Left lobe of liver (tissue), 2 donors: ENCODE results near the gene PIGS. TPM values are rescaled to one million over a fixed set of nuclear protein-coding genes. Genes with fewer than 3 reads are reported as not detected.
"Not testable (repeated sequence)": the region's sequence is repeated elsewhere in the genome, so short reads cannot be mapped to it uniquely, and the experiment has no call there.

ENCODE experiments used
- ATAC-seq: fragments of 200-7000 bp; cut with Tn5 transposase; one replicate; pipeline ENCODE4 v1.9.1; 2020; ENCODE audit warnings: mild to moderate bottlenecking, moderate library complexity
- DNase-seq: peaks from one replicate; pipeline ENCODE4 v3.0.0-alpha.2; 2020; ENCODE audit warnings: low spot score
- total RNA-seq: library from RNA; stranded (reverse); gene quantifications from one replicate; pipeline ENCODE4 v1.2.1, GENCODE V29; 2021
- donor health status: DM: no; HTN: no; CAD: no; lungs with moderate emphysema.
- donor health status: DM: no; HTN: yes; CAD: no.

Gene PIGS
- total RNA-seq, 1 donor from 2014 or later: 10.1 TPM

- ATAC-seq: no peak
- DNase-seq: no peak
Observed at GRCh38 chr17:28532050-28532960, 39.0 kb downstream of the PIGS start.

GRCh38 chr17:28530926-28531325, 40.4 kb downstream of the PIGS start:
- DNase-seq: no peak
- ATAC-seq: no peak

GRCh38 chr17:28530250-28530649, 41.1 kb downstream of the PIGS start:
- DNase-seq: no peak
- no peak for ATAC-seq

- DNase-seq: no peak
- ATAC-seq: no peak
Observed at GRCh38 chr17:28529013-28529400, 42.3 kb downstream of the PIGS start.

DNA sequence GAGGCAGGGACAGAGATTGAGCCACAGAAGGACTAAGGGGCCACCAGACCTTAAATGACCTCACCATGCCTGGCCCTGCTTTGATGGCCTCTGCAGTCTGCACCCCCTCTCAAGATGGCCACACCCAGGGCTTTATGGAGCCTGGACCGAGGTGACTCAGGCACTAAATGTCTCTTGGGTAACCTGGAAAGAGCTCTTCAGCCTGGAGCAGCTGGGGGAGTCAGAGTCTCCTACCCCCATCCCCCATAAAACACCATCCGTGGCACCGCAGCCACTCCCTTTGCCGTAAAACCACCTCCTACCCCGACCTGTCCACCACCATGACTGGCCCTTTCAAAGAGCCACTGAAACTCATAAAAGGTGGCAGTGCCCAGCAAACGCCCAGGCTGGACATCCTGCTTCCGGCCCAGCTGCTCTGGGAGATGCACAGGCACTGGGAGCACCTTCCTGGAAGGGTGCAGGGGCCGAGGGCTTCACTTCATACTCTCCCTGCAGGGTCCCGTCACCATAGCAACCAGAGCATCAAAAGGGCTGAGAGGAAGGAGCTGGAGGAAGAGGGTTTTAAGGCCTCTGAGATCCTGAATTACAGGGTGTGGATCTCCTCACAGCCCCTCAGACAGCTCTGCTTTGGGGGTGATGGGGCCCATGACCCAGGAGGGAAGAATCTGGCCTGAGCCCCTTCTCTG, 42.9 kb downstream of the PIGS start:
- ATAC-seq: no peak
- no peak for DNase-seq

GRCh38 chr17:28527859-28528258, 43.5 kb downstream of the PIGS start:
- DNase-seq: no peak
- no peak for ATAC-seq

- no peak for ATAC-seq
- no peak for DNase-seq
Observed at GRCh38 chr17:28527181-28527681, 44.1 kb downstream of the PIGS start.

DNA sequence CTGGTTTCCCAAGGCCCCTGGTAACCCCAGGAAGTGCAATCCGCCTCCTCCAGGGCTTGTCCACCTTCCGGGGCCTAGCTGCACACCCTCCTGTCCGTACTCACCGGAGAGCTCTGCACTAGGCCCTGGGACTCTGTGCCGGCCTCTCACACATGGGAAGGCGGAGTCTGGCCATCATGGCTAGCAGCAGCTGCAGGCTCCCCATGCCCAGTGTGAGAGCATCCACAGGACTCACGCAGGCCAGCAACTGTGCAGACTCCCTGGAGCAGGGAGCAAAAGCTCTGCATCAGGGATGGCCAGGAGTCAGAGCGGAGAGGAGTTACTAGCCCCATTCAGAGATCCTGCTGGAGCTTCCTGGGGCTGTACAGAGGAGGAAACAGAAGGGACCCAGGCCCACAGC, 44.9 kb downstream of the PIGS start:
- DNase-seq (no peak), ATAC-seq (no peak)

DNA sequence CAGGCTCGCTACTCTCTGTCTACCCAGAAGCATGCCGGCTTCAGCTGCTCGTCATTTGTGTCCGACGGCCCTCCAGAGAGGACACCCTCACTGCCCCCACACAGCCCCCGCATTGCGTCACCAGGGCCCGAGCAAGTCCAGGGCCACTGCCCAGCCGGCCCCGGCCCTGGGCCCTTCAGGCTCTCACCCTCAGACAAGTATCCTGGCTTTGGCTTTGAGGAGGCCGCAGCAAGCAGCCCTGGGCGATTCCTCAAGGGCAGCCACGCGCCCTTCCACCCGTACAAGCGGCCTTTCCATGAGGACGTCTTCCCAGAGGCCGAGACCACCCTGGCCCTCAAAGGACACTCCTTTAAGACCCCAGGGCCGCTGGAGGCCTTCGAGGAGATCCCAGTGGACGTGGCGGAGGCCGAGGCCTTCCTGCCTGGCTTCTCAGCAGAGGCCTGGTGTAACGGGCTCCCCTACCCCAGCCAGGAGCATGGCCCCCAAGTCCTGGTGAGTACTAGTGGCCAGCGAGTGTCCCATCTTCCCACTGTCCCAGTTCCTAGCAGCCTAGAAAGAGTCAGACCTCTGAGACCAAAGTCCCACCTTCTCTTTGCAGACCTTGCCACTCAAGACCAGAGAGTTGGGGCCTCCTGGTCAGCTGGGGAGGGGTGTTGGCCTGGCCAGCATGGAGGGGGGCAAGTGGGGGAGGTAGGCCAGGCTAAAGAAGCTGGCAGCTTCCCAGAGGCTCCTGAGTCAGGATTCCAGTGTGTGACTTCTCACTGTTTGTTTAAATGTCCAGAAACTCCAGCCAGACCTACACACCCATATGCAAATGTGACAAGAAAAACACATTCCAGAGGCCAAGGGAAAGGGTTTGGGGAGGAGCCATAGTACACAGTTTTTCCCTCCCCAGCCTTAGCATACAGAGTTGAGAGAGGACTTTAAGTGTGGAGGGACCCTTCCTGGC, 46.6 kb downstream of the PIGS start:
- DNase-seq (no peak), ATAC-seq (no peak)

DNA sequence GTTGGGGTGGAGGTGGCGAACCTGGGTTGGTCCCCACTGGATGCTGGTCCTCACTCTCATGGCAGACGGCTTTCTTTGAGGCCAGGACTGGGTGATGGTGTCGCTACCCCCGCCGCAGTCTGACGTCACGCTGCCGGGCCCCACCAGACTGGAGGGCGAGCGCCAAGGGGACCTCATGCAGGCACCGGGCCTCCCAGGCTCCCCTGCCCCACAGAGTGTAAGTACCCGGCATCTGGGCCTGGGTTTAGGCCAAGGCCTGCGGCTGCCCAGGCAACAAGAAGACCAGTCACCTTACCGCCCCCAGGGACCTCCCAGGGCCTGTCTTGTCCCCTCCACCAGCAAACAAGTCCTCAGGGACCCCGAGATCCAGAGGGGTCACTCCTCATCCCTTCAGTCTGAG, 47.4 kb downstream of the PIGS start:
- ATAC-seq (no peak), DNase-seq (no peak)

GRCh38 chr17:28523186-28523585, 48.1 kb downstream of the PIGS start:
- no peak for DNase-seq
- ATAC-seq: no peak

DNA sequence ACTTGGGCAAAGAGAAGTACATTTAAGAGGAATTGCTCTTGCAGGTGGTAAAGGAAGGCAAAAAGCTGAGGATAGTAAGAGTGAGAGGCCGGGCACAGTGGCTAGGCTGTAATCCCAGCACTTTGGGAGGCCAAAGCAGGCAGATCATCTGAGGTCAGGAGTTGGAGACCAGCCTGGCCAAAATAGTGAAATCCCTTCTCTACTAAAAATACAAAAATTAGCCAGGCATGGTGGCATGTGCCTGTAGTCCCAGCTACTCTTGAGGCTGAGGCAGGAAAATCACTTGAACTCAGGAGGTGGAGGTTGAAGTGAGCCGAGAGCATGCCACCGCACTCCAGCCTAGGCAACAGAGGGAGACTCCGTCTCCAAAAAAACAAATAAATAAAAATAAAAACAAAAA, 49.0 kb downstream of the PIGS start:
- not testable (repeated sequence) for ATAC-seq, DNase-seq

- DNase-seq: no peak
- ATAC-seq: no peak
Observed at GRCh38 chr17:28521311-28522085, 49.8 kb downstream of the PIGS start.

DNA sequence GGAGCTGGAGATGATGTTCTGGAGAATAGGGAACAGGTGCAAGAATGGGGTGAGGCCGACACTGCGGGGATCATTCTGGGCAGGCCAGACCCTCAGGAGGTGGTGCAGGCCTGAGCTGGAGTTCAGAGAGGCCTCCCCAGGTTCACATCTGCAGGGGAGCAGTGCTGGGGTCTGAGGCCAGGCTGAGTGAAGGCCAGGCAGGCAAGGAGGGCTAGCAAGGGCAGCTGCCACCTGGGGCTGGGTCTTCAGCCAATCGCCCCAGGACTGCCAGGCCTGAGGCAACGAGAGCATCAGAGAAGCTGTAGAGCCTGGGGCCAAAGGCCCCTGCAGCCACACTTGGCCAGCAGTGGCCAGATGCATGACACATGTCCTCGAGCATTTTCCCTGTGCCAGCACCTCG, 50.6 kb downstream of the PIGS start:
- no peak for DNase-seq
- no peak for ATAC-seq

- no peak for ATAC-seq
- DNase-seq: no peak
Observed at GRCh38 chr17:28519236-28519635, 52.1 kb downstream of the PIGS start.

DNA sequence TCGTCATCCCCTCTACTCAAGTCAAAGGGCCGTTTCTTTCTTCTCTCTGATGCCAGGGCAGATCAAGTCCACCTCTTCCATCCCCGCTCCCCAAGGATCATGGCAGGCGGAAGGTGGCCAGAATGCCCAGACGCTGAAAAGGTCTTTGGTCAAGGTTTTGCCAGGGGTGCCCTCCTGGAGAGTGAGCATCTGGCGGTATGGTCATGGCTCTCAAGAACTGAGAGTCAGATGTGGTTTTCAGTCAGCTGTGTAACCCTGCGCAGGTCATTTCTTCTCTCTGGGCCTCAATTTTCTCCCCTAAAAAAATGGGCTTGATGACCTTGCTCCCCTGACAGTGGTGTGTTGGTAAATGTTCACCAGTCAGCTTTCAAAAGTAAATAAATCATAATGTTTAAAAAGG, 52.7 kb downstream of the PIGS start:
- no peak for DNase-seq

GRCh38 chr17:28518132-28518531, 53.2 kb downstream of the PIGS start:
- DNase-seq (no peak), ATAC-seq (no peak)

More for the DNA sequence above, 52.7 kb downstream of the PIGS start:
- no peak for ATAC-seq

- ATAC-seq (no peak), DNase-seq (no peak)
Observed at GRCh38 chr17:28515518-28515917, 55.8 kb downstream of the PIGS start.

DNA sequence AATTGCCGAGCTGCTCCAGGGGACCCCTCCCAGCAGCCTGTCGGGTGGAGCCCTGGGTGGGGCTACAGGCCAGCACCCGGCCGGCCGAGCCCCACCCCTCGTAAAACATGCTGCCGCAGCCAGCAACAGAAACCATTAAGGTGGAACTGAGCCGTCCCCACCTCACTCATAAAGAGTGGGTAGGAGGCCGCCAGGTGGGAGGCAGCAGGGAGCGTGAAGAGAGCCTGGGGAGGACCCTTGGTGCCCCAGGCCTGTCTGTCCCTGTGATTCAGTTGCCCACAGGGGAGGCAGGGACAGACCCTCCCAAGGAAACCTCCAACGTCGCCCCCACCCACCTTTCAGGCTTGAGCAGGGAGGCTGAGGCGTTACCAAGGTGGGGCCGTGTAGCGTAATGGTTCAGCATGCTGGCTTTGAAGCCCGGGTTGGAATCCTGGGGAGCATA, 56.7 kb downstream of the PIGS start:
- no peak for ATAC-seq

DNA sequence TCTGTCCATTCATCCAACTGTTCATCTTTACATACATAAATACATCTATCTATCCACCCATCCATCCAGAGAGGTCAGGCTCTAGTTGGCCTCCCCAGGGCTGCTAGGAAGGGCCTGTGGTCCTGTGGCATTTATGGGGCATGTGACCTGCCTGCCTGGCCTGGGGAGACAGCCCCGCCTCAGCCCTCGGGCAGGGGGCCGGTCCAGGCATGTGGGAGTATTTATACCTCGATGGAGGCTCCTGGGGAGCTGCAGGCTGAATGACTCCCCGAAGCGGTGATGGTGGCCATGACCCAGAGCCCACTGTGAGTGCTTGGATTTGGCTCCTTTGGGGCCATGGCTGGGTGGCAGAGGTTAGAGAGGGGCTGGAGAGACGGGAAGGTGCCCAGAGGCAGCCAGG, 57.8 kb downstream of the PIGS start:
- ATAC-seq (no peak), DNase-seq (no peak)

More for the DNA sequence above, 56.7 kb downstream of the PIGS start:
- no peak for DNase-seq
